Duodenal mucosa (tissue), 2 donors: ENCODE results near the gene EEF1A2.

Source experiments
- H3K27ac ChIP-seq: one replicate; pipeline ENCODE4 v1.7.0; 2013; ENCODE audit warnings: low read depth, low read length
- H3K27me3 ChIP-seq, 2 donors: one replicate each; pipeline ENCODE4 v1.7.0; 2013; ENCODE audit warnings: low read length in 2 of 2, control low read depth in 1 of 2; ENCODE audit not compliant: insufficient read depth in 2 of 2, control insufficient read depth in 1 of 2
- H3K36me3 ChIP-seq, 2 donors: one replicate each; pipeline ENCODE4 v1.7.0; 2013; ENCODE audit warnings: low read length in 2 of 2, control low read depth in 1 of 2; ENCODE audit not compliant: insufficient read depth in 2 of 2, control insufficient read depth in 1 of 2
- H3K4me1 ChIP-seq, 2 donors: one replicate each; pipeline ENCODE4 v1.7.0; 2013; ENCODE audit warnings: low read length in 2 of 2, control low read depth in 1 of 2; ENCODE audit not compliant: insufficient read depth in 2 of 2, control insufficient read depth in 1 of 2
- H3K4me3 ChIP-seq, 2 donors: one replicate each; pipeline ENCODE4 v1.7.0; 2013; ENCODE audit warnings: low read length in 2 of 2, low read depth in 1 of 2
- H3K9ac ChIP-seq, 2 donors: one replicate each; pipeline ENCODE4 v1.7.0; 2013; ENCODE audit warnings: low read length in 2 of 2, low read depth in 1 of 2
- H3K9me3 ChIP-seq, 2 donors: one replicate each; pipeline ENCODE4 v1.7.0; 2013; ENCODE audit warnings: low read length in 2 of 2, control low read depth in 1 of 2; ENCODE audit not compliant: control insufficient read depth in 1 of 2

The EEF1A2 gene

GRCh38 chr20:63543131-63543530 lies 44.2 kb upstream of the EEF1A2 start:
- Histone ChIP-seq H3K4me1 (peaks cover 0 to 23% of the 10 kb centered on the region in 2 donors), H3K27me3 (peaks cover 25 to 32% of the 10 kb centered on the region in 2 donors), H3K9ac (no peak overlapping the region), H3K36me3 (no peaks in the 10 kb centered on the region), H3K27ac (no peak overlapping the region), H3K4me3 (no peak overlapping the region), H3K9me3 (no peaks in the 10 kb centered on the region)

GRCh38 chr20:63542696-63543095 lies 43.8 kb upstream of the EEF1A2 start:
- Histone ChIP-seq H3K27ac (no peak overlapping the region), H3K9ac (no peak overlapping the region), H3K27me3 (peaks cover 23 to 28% of the 10 kb centered on the region in 2 donors), H3K9me3 (no peaks in the 10 kb centered on the region), H3K4me1 (peaks cover 0 to 23% of the 10 kb centered on the region in 2 donors), H3K4me3 (no peak overlapping the region), H3K36me3 (no peaks in the 10 kb centered on the region)

DNA sequence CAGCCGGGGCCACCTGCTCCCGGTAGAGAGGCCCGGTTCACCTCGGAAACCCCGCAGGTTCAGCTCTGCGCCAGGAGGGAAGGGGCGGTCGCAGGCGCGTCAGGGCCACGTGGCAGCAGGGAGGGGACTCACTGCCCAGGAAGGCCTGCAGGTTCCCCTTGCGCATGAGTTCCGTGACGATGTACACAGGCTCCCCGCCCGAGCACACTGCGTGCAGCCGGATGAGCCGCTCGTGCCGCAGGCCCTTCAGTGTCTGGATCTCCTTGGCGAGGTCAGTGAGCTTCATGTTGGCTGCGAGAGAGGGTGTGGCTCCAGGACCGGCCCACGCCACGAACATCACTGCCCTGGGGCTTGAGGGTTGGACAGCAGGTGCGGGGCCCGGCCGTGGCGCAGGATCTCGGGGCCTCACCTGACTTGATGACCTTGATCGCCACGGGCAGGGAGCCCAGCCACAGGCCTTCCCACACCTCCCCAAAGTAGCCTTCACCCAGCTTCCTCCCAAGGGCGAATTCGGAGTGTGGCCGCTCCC lies 43.2 kb upstream of the EEF1A2 start:
- peaks cover 0 to 29% of the 10 kb centered on the region in 2 donors for H3K4me1 ChIP-seq
- H3K9me3 ChIP-seq, result no peaks in the 10 kb centered on the region
- H3K9ac ChIP-seq, result no peak overlapping the region
- H3K27ac ChIP-seq, result no peak overlapping the region
- no peak overlapping the region for H3K4me3 ChIP-seq
- H3K27me3 ChIP-seq, result peaks cover 20 to 26% of the 10 kb centered on the region in 2 donors
- H3K36me3 ChIP-seq, result no peaks in the 10 kb centered on the region

DNA sequence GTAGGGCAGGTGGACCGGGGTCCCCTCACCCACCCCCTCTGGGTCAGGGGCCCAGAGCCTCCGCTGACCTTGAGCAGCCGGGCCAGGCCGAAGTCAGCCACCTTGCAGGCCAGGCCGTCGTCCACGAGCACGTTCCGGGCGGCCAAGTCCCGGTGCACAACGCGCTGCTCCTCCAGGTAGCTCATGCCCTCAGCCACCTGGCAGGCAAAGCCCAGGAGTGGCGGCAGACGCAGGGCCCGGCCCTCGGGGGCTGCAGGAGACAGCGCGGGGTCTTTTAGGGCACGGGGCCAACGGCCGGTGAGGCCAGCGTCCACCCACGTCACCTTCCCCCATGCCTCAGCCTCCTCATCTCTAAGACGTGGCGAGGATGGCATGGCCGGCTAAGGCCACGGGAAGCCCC lies 42.5 kb upstream of the EEF1A2 start:
- H3K4me1 ChIP-seq, result peaks cover 0 to 32% of the 10 kb centered on the region in 2 donors
- no peak overlapping the region for H3K4me3 ChIP-seq
- peaks cover 13 to 20% of the 10 kb centered on the region in 2 donors for H3K27me3 ChIP-seq
- no peaks in the 10 kb centered on the region for H3K36me3 ChIP-seq
- H3K27ac ChIP-seq, result no peak overlapping the region
- no peaks in the 10 kb centered on the region for H3K9me3 ChIP-seq
- H3K9ac ChIP-seq, result no peak overlapping the region

DNA sequence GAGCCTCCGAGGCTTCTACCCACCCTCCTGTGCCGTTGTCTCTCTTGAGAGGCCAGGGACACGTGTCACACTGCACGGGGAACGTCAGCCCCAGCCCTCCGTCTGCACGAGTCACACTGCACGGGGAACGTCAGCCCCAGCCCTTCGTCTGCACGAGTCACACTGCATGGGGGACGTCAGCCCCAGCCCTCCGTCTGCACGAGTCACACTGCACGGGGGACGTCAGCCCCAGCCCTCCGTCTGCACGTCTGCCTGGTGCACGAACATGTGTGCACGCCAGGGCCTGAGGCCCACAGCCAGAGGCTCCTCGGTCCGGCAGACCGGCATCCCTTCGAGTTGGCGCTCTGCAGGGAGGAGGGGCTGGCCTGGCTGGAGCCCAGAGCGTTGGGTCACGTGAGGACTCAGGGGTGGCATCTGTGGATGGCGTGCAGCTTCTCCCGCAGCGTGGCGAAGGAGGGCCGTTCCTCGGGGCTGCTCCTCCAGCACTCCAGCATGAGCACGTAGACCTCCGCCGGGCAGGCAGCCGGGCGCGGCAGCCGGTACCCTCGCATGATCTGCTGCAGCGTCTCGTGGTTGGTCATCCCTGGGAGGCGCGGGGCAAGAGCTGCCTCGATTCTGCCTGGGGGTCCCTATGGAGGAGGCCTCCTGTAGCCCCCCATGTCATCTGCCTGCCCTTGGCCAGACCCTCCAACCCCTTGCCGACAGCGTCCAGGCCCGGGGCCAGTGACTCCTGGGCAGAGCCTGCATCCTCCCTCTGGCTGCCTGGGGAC lies 41.7 kb upstream of the EEF1A2 start:
- no peaks in the 10 kb centered on the region for H3K36me3 ChIP-seq
- H3K4me1 ChIP-seq, result peaks cover 0 to 28% of the 10 kb centered on the region in 2 donors
- H3K9me3 ChIP-seq, result no peaks in the 10 kb centered on the region
- no peak overlapping the region for H3K9ac ChIP-seq
- peaks cover 7 to 13% of the 10 kb centered on the region in 2 donors for H3K27me3 ChIP-seq
- no peak overlapping the region for H3K4me3 ChIP-seq
- H3K27ac ChIP-seq, result no peak overlapping the region

GRCh38 chr20:63539441-63540370 lies 40.8 kb upstream of the EEF1A2 start:
- Histone ChIP-seq H3K4me1 (peaks cover 6 to 24% of the 10 kb centered on the region in 2 donors), H3K27me3 (peaks cover 7 to 10% of the 10 kb centered on the region in 2 donors), H3K9me3 (no peaks in the 10 kb centered on the region), H3K27ac (no peak overlapping the region), H3K36me3 (no peaks in the 10 kb centered on the region), H3K4me3 (no peak overlapping the region), H3K9ac (no peak overlapping the region)

GRCh38 chr20:63539092-63539430 lies 40.2 kb upstream of the EEF1A2 start:
- H3K9ac ChIP-seq, result peak overlapping the region in 1 of 2 donors; percentile 18

GRCh38 chr20:63538204-63539091 lies 39.6 kb upstream of the EEF1A2 start:
- Histone ChIP-seq H3K36me3 (no peaks in the 10 kb centered on the region), H3K27me3 (peaks cover 0 to 7% of the 10 kb centered on the region in 2 donors), H3K9ac (peak overlapping the region in 1 of 2 donors; percentile 18), H3K9me3 (no peaks in the 10 kb centered on the region), H3K27ac (no peak overlapping the region), H3K4me3 (peak overlapping the region; percentile 72 to 80), H3K4me1 (peaks cover 18 to 29% of the 10 kb centered on the region in 2 donors)

More at GRCh38 chr20:63539092-63539430, 40.2 kb upstream of the EEF1A2 start:
- Histone ChIP-seq H3K27me3 (peaks cover 3 to 8% of the 10 kb centered on the region in 2 donors), H3K4me3 (no peak overlapping the region), H3K9me3 (no peaks in the 10 kb centered on the region), H3K36me3 (no peaks in the 10 kb centered on the region), H3K27ac (no peak overlapping the region), H3K4me1 (peaks cover 12 to 25% of the 10 kb centered on the region in 2 donors)

DNA sequence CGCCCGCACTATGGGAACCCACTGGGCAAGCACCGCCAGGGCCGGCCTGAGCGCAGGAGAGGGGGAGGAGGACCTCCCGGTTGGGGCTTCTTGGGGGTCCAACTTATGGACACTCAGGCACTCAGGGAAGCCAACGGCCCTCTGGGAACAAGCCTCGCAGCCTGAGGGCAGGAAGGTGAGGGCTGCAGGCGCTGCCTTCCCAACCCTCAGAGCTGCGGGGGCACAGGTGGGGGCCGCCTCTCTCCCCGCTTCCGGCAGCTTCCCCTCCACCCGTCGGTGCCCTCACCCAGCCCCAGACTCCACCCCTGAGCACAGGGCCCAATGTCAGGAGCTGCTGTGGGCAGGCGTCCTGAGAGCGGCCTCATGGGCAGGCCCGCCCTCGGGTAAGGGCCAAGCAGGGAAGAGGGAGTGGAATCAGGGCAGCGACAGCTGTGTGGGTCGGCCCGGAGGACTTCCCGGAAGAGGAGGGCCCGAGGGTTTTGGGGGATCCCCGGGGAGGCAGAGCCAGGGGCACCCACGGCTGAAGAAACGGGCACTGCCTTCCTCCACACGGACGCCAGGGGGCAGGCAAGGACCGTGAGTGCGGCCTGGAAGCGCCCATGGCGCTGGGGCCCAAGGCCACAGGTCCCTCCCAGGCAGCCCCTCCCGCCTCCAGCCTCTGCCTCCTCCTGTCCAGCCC lies 38.8 kb upstream of the EEF1A2 start:
- Histone ChIP-seq H3K9me3 (no peaks in the 10 kb centered on the region), H3K36me3 (no peaks in the 10 kb centered on the region), H3K9ac (peak overlapping the region; percentile 60 to 95), H3K27ac (peak overlapping the region; percentile 96), H3K4me3 (peak overlapping the region; percentile 72 to 80), H3K4me1 (peaks cover 18 to 29% of the 10 kb centered on the region in 2 donors), H3K27me3 (peaks cover 0 to 7% of the 10 kb centered on the region in 2 donors)
